Neutrophil (primary cell): Measurements from ENCODE around the gene CDR2.
A peak's percentile ranks its signal among the peaks of the same experiment; 100 is the strongest.

Experiments used
- H3K27ac ChIP-seq: fragments of 200-600 bp; sonication (generic); 2 replicates; pipeline ENCODE4 v1.5.1; 2016; ENCODE audit warnings: mild to moderate bottlenecking, moderate library complexity
- H3K27me3 ChIP-seq: fragments of 200-600 bp; sonication (generic); 2 replicates; pipeline ENCODE4 v1.6.0; 2016; ENCODE audit warnings: mild to moderate bottlenecking
- H3K36me3 ChIP-seq: fragments of 200-600 bp; sonication (generic); 2 replicates; pipeline ENCODE4 v1.5.1; 2017
- H3K4me1 ChIP-seq, 2 experiments: fragments of 200-600 bp in 1 of 2; sonication (generic) in 1 of 2; 1 replicate in 1 of 2; 2 replicates in 1 of 2; pipeline versions ENCODE4 v1.5.1 to v1.6.1; 2013 to 2016; ENCODE audit warnings: low read depth in 1 of 2, low read length in 1 of 2, mild to moderate bottlenecking in 1 of 2, moderate library complexity in 1 of 2; ENCODE audit not compliant: control insufficient read depth in 1 of 2, insufficient read depth in 1 of 2
- H3K4me3 ChIP-seq, 2 experiments: fragments of 200-600 bp in 1 of 2; sonication (generic) in 1 of 2; 1 replicate in 1 of 2; 2 replicates in 1 of 2; pipeline ENCODE4 v1.5.1; 2013 to 2016; ENCODE audit warnings: low read depth in 1 of 2, low read length in 1 of 2, mild to moderate bottlenecking in 1 of 2, moderate library complexity in 1 of 2
- H3K9me3 ChIP-seq: fragments of 200-600 bp; sonication (generic); 2 replicates; pipeline ENCODE4 v1.5.1; 2016
- TF ChIP-seq, protein P1 (sequence below): fragments of 200-600 bp; sonication (generic); IDR thresholded peaks from 2 replicates; pipeline ENCODE4 v1.5.1; 2016; ENCODE audit warnings: antibody characterized with exemption

Gene CDR2

DNA sequence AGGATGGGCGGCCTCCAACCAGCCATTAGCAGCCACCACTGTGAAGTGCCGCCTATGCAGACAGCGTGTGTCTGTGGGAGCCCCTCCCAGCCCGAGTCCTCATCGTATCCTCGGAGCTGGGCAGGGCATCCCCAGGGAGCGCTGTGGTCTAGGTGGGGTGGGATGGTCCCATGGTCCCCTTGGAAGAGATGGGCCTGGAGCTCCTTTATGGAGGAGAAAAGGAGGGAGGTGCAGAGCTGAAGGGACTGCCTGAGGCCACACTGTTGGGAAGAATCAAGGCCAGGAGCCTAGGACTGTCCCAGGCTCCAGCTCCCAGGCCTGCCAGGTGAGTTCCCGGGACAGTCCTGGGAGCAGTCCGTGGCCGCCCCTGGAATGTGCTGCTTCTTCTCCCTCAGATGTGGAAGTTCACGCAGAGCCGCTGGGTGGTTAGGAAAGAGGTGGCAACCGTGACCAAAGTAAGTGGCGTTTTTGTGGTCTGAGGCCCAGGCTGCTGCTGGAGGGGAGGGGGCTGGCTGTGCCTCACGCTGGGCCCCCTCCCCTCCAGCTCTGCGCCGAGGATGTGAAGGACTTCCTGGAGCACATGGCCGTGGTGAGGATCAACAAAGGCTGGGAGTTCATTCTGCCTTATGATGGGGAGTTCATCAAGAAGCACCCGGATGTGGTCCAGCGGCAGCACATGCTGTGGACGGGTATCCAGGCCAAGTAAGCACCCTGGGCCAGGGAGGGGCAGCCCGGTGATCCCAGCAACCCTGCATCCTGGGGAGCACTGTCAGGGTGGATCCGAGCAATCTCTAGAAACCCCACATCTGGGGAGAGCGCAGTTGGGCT is 50.2 kb downstream of the CDR2 start:
- Histone ChIP-seq H3K36me3 (peaks cover 55% of the 10 kb centered on the region), H3K9me3 (no peaks in the 10 kb centered on the region), H3K4me3 (no peak overlapping the region), H3K27me3 (no peaks in the 10 kb centered on the region), H3K27ac (no peak overlapping the region), H3K4me1 (peaks cover 0 to 3% of the 10 kb centered on the region in 2 experiments)
- TF ChIP-seq, protein P1, sequence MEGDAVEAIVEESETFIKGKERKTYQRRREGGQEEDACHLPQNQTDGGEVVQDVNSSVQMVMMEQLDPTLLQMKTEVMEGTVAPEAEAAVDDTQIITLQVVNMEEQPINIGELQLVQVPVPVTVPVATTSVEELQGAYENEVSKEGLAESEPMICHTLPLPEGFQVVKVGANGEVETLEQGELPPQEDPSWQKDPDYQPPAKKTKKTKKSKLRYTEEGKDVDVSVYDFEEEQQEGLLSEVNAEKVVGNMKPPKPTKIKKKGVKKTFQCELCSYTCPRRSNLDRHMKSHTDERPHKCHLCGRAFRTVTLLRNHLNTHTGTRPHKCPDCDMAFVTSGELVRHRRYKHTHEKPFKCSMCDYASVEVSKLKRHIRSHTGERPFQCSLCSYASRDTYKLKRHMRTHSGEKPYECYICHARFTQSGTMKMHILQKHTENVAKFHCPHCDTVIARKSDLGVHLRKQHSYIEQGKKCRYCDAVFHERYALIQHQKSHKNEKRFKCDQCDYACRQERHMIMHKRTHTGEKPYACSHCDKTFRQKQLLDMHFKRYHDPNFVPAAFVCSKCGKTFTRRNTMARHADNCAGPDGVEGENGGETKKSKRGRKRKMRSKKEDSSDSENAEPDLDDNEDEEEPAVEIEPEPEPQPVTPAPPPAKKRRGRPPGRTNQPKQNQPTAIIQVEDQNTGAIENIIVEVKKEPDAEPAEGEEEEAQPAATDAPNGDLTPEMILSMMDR, result no peak

DNA sequence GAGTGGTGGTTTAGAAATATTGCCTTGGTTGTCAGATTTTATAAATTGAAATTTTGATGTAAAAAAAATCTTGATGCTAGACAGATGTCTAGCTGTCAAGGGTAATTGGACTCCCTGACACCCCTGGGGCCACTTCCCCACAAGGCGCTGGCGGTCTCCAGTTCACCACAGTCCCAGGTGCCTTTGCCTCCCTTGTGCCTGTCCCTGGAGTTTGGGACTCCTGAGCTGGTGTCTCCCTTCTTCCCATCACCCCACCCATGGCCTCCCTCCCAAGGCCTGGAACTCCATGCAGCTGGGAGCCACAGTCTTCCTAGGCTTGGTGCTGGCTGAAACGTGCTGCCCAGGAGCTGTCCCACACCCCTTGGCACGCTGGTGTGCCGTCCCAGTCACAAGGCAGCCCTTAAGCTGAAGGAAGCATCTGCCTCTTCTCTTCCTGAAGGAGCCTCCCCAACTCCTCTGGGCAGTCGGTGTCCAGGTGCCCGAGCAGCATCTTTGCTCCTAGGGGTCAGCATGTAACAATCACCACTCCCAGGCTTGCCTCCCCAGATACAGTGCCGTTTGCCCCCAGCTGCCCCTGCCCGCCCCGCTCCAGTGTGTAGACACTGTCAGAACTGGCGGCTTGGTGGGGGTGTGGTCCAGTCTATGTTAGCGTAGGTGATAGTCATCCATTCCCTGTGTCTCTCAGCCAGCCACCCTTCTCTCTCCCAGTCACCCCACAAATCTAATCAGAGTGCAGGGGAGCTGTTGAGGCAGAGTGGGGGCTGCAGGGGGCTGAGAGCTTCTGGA is 51.1 kb downstream of the CDR2 start:
- Histone ChIP-seq H3K4me1 (peaks cover 0 to 3% of the 10 kb centered on the region in 2 experiments), H3K27me3 (no peaks in the 10 kb centered on the region), H3K36me3 (peaks cover 51% of the 10 kb centered on the region), H3K4me3 (no peak overlapping the region), H3K9me3 (no peaks in the 10 kb centered on the region), H3K27ac (no peak overlapping the region)
- TF ChIP-seq, protein P1, result no peak

DNA sequence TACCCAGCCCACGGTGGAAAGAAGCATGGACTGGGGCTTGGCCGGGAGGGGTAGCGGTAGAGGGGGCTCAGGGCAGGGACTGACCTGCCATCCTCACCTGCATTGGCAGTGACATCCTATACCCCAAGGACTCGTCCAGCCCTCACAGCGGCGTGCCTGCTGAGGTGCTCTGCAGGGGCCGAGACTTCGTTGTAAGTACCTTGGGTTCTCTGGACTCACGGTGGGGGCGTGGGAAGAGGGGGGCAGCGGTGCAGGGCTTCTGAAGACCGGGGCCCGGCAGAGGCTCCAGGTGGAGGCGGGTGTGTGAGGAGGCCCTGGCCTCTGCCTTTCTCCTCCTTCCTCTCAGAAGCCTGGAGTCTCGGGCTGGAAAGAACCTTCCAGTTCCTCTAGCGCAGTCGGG is 51.7 kb downstream of the CDR2 start:
- Histone ChIP-seq H3K27ac (no peak overlapping the region), H3K27me3 (no peaks in the 10 kb centered on the region), H3K9me3 (no peaks in the 10 kb centered on the region), H3K4me3 (no peak overlapping the region), H3K4me1 (peaks cover 0 to 3% of the 10 kb centered on the region in 2 experiments), H3K36me3 (peaks cover 51% of the 10 kb centered on the region)
- TF ChIP-seq, protein P1, result no peak

DNA sequence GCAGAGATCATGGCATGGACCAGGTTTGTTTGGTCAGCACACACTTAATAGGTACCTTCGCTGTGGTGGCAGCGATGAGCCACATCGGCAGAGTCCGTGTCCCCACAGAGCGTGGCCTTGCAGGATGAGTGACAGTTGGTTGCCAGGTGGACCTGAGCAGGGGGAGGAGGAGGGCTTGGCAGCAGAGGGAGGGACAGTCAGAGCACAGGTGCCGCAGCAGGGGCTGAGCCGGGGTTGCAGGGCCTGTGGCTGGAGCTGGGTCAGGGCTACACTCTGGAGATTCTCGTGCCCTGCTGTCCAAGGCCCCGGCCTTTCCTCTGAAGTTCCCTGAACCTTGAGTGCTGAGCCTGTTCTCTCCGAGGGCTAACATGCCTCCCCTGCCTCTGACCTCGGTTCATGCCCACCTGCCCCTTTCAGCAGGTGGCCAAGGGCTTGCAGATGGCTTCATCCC is 52.4 kb downstream of the CDR2 start:
- H3K36me3 ChIP-seq, result peaks cover 51% of the 10 kb centered on the region

DNA sequence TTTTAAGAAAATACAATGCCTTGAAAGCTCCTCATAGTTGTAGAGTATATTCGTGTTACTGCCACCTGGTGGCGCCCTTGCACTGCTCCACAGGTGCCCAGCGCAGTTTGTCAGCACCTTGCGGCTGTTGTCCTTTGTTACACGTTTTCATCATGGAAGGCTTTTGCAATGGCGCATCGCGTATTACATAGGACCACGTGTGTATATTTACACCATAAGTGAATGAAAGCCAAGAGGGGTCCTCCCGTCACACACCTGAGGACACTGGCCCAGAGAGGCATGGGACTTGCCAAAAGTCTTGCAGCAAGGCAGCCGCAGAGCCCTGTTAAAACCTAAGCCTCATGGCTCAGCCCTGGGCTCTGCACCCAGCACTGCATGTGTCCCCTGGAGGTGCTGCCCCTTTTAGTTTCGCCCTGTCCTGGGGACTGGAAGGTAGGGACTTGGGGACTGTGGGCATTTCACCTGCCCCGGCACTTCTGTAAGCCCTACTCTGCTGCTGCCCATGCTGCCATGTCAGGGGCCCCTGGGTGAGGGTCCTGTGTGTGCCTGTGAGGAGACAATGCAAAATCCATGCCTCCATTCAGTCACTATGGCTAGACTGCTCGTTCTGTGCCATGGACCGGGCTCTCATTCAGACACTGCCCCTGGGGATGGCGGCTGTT is 52.9 kb downstream of the CDR2 start:
- Histone ChIP-seq H3K27me3 (no peaks in the 10 kb centered on the region), H3K4me3 (no peak overlapping the region), H3K36me3 (peaks cover 53% of the 10 kb centered on the region), H3K9me3 (no peaks in the 10 kb centered on the region), H3K27ac (no peak overlapping the region), H3K4me1 (peaks cover 0 to 3% of the 10 kb centered on the region in 2 experiments)
- TF ChIP-seq, protein P1, result peak; percentile 82

More for the DNA sequence above, 52.4 kb downstream of the CDR2 start:
- TF ChIP-seq, protein P1, result no peak
- Histone ChIP-seq H3K27ac (no peak overlapping the region), H3K9me3 (no peaks in the 10 kb centered on the region), H3K4me3 (no peak overlapping the region), H3K27me3 (no peaks in the 10 kb centered on the region), H3K4me1 (peaks cover 0 to 3% of the 10 kb centered on the region in 2 experiments)
